HPDE6-E6E7 (cell line): ENCODE measurements around the gene OPCML.

Experiments
- DNase-seq: peaks from one replicate; pipeline ENCODE4 v3.0.0; 2011; ENCODE audit warnings: missing footprints; ENCODE audit errors: extremely low spot score

The OPCML gene

GRCh38 chr11:133291780-133292179, 240.5 kb downstream of the OPCML start:
- no peak for DNase-seq

GRCh38 chr11:133285359-133285758, 246.9 kb downstream of the OPCML start:
- DNase-seq, result no peak

GRCh38 chr11:133284156-133284555, 248.1 kb downstream of the OPCML start:
- no peak for DNase-seq

GRCh38 chr11:133277886-133278285, 254.4 kb downstream of the OPCML start:
- no peak for DNase-seq

GRCh38 chr11:133271871-133272776, 260.2 kb downstream of the OPCML start:
- no peak for DNase-seq

GRCh38 chr11:133271206-133271605, 261.1 kb downstream of the OPCML start:
- DNase-seq, result no peak

- no peak for DNase-seq
Observed at GRCh38 chr11:133269267-133269666, 263.0 kb downstream of the OPCML start.

GRCh38 chr11:133266986-133267385, 265.3 kb downstream of the OPCML start:
- DNase-seq, result no peak

GRCh38 chr11:133265530-133266035, 266.7 kb downstream of the OPCML start:
- DNase-seq, result no peak

GRCh38 chr11:133263332-133263731, 269.0 kb downstream of the OPCML start:
- no peak for DNase-seq

GRCh38 chr11:133258751-133259150, 273.6 kb downstream of the OPCML start:
- no peak for DNase-seq

GRCh38 chr11:133254601-133255000, 277.7 kb downstream of the OPCML start:
- no peak for DNase-seq

GRCh38 chr11:133253570-133253969, 278.7 kb downstream of the OPCML start:
- no peak for DNase-seq

GRCh38 chr11:133251841-133252240, 280.5 kb downstream of the OPCML start:
- no peak for DNase-seq

GRCh38 chr11:133249530-133249929, 282.8 kb downstream of the OPCML start:
- no peak for DNase-seq

- DNase-seq, result no peak
Observed at GRCh38 chr11:133249065-133249464, 283.2 kb downstream of the OPCML start.

- DNase-seq, result no peak
Observed at GRCh38 chr11:133243832-133244231, 288.5 kb downstream of the OPCML start.

- no peak for DNase-seq
Observed at GRCh38 chr11:133240908-133241655, 291.2 kb downstream of the OPCML start.

GRCh38 chr11:133239575-133239974, 292.7 kb downstream of the OPCML start:
- DNase-seq, result no peak

- DNase-seq, result no peak
Observed at GRCh38 chr11:133238495-133238894, 293.8 kb downstream of the OPCML start.

GRCh38 chr11:133238027-133238426, 294.3 kb downstream of the OPCML start:
- no peak for DNase-seq

- no peak for DNase-seq
Observed at GRCh38 chr11:133235381-133235780, 296.9 kb downstream of the OPCML start.

GRCh38 chr11:133234883-133235282, 297.4 kb downstream of the OPCML start:
- no peak for DNase-seq
